HG02571 (cell line): ENCODE data around the gene CATSPER3.

Experiments used
- ATAC-seq: cut with Tn5 transposase; IDR thresholded peaks from one replicate; pipeline ENCODE4 v1.9.1; 2021; ENCODE audit warnings: mild to moderate bottlenecking, moderate library complexity; ENCODE audit not compliant: unreplicated experiment

CATSPER3 gene

GRCh38 chr5:135009736-135010501, 42.2 kb downstream of the CATSPER3 start:
- ATAC-seq, result no peak

- ATAC-seq, result no peak
Observed at GRCh38 chr5:135010502-135011354, 43.0 kb downstream of the CATSPER3 start.

GRCh38 chr5:135011355-135012032, 43.8 kb downstream of the CATSPER3 start:
- no peak for ATAC-seq

- ATAC-seq, result no peak
Observed at GRCh38 chr5:135012033-135012588, 44.4 kb downstream of the CATSPER3 start.

- ATAC-seq, result no peak
Observed at GRCh38 chr5:135012951-135013391, 45.3 kb downstream of the CATSPER3 start.

GRCh38 chr5:135013445-135013844, 45.7 kb downstream of the CATSPER3 start:
- ATAC-seq, result no peak

GRCh38 chr5:135013947-135014570, 46.4 kb downstream of the CATSPER3 start:
- ATAC-seq, result no peak

GRCh38 chr5:135015942-135016341, 48.2 kb downstream of the CATSPER3 start:
- ATAC-seq, result no peak

GRCh38 chr5:135016861-135017290, 49.2 kb downstream of the CATSPER3 start:
- ATAC-seq, result no peak

- ATAC-seq, result no peak
Observed at GRCh38 chr5:135018457-135018856, 50.8 kb downstream of the CATSPER3 start.

GRCh38 chr5:135019314-135019713, 51.6 kb downstream of the CATSPER3 start:
- no peak for ATAC-seq

GRCh38 chr5:135020111-135020895, 52.6 kb downstream of the CATSPER3 start:
- no peak for ATAC-seq

GRCh38 chr5:135024956-135025729, 57.4 kb downstream of the CATSPER3 start:
- ATAC-seq, result no peak

GRCh38 chr5:135025730-135026644, 58.3 kb downstream of the CATSPER3 start:
- no peak for ATAC-seq

- ATAC-seq, result no peak
Observed at GRCh38 chr5:135026645-135027265, 59.0 kb downstream of the CATSPER3 start.

GRCh38 chr5:135027266-135027696, 59.6 kb downstream of the CATSPER3 start:
- ATAC-seq, result no peak
